NB4 (cell line): ENCODE results near the gene DEPDC1.

Experiments
- DNase-seq: peaks from one replicate; pipeline ENCODE4 v3.0.0; 2010; ENCODE audit warnings: low read depth
- H3K4me3 ChIP-seq: one replicate; pipeline ENCODE4 v1.5.1; 2011; ENCODE audit warnings: mild to moderate bottlenecking, low read depth, low read length, moderate library complexity
- CTCF ChIP-seq: IDR thresholded peaks from one replicate; pipeline ENCODE4 v1.5.1; 2012; ENCODE audit warnings: low read depth, low read length
- MAX ChIP-seq: IDR thresholded peaks from 2 replicates; pipeline ENCODE4 v1.6.1; 2011; ENCODE audit warnings: low read depth, low read length
- MYC ChIP-seq: IDR thresholded peaks from 2 replicates; pipeline ENCODE4 v1.6.1; 2011; ENCODE audit warnings: low read depth, low read length
- POLR2A ChIP-seq: IDR thresholded peaks from 2 replicates; pipeline ENCODE4 v1.6.1; 2011; ENCODE audit warnings: mild to moderate bottlenecking; ENCODE audit not compliant: insufficient read length; ENCODE audit errors: extremely low read depth

The DEPDC1 gene

GRCh38 chr1:68453060-68453670, 43.7 kb downstream of the DEPDC1 start:
- no peak for DNase-seq
- H3K4me3 ChIP-seq = no peak overlapping the region
- no peak for TF ChIP-seq MAX
- TF ChIP-seq CTCF = no peak
- no peak for TF ChIP-seq POLR2A
- TF ChIP-seq MYC = no peak

- DNase-seq = no peak
- no peak for TF ChIP-seq CTCF
- no peak for TF ChIP-seq POLR2A
- TF ChIP-seq MYC = no peak
- no peak for TF ChIP-seq MAX
- no peak within 1 kb of the TSS for H3K4me3 ChIP-seq
Measured at GRCh38 chr1:68449901-68450300, 47.0 kb downstream of the DEPDC1 start, which contains the start of gene RPE65. TSS of gene RPE65 (minus strand) at chr1:68449954. CDS start at chr1:68449905, 49 bp downstream.

- H3K4me3 ChIP-seq = no peak overlapping the region
- DNase-seq = no peak
- no peak for TF ChIP-seq MAX
- TF ChIP-seq MYC = no peak
- no peak for TF ChIP-seq POLR2A
- no peak for TF ChIP-seq CTCF
Measured at GRCh38 chr1:68448365-68448764, 48.5 kb downstream of the DEPDC1 start.

GRCh38 chr1:68445709-68446108, 51.2 kb downstream of the DEPDC1 start:
- TF ChIP-seq MAX (no peak), MYC (no peak), CTCF (no peak), POLR2A (no peak)
- DNase-seq = no peak
- no peak overlapping the region for H3K4me3 ChIP-seq

- H3K4me3 ChIP-seq = no peak overlapping the region
- TF ChIP-seq CTCF (peak; percentile 68), MYC (no peak), POLR2A (no peak)
- peak; percentile 38 for DNase-seq
Measured at GRCh38 chr1:68442822-68443556, 53.9 kb downstream of the DEPDC1 start.

- no peak for DNase-seq
- H3K4me3 ChIP-seq = no peak overlapping the region
- TF ChIP-seq MAX = no peak
- TF ChIP-seq MYC = no peak
- no peak for TF ChIP-seq CTCF
- TF ChIP-seq POLR2A = no peak
Measured at GRCh38 chr1:68442006-68442405, 54.9 kb downstream of the DEPDC1 start.
